Liver (tissue), 9 donors: ENCODE measurements around the gene PMP22. TPM values are rescaled to one million over a fixed set of nuclear protein-coding genes. Genes with fewer than 3 reads are reported as not detected.
"Not testable (repeated sequence)": the region's sequence is repeated elsewhere in the genome, so short reads cannot be mapped to it uniquely, and the experiment has no call there.

Experiments used
- DNase-seq: peaks from one replicate; pipeline ENCODE4 v3.0.0-alpha.2; 2017; ENCODE audit warnings: low spot score
- H3K27ac ChIP-seq, 2 donors: one replicate each; pipeline ENCODE4 v1.7.0; 2013; ENCODE audit warnings: inconsistent platforms in 2 of 2, low read length in 2 of 2, control low read depth in 1 of 2, low read depth in 1 of 2, mild to moderate bottlenecking in 1 of 2
- H3K27me3 ChIP-seq, 4 donors: one replicate each; pipeline versions ENCODE4 v1.6.1 to v1.7.0; 2013; ENCODE audit warnings: low read length in 3 of 4, inconsistent platforms in 1 of 4, mild to moderate bottlenecking in 1 of 4, moderate library complexity in 1 of 4; ENCODE audit not compliant: control insufficient read depth in 4 of 4, insufficient read depth in 4 of 4
- H3K36me3 ChIP-seq, 4 donors: one replicate each; pipeline versions ENCODE4 v1.6.1 to v1.7.0; 2013; ENCODE audit warnings: low read length in 3 of 4, mild to moderate bottlenecking in 3 of 4, low read depth in 1 of 4, moderate library complexity in 1 of 4; ENCODE audit not compliant: control insufficient read depth in 4 of 4, insufficient read depth in 3 of 4
- H3K4me1 ChIP-seq, 4 donors: one replicate each; pipeline versions ENCODE4 v1.6.1 to v1.7.0; 2013; ENCODE audit warnings: low read length in 3 of 4, mild to moderate bottlenecking in 3 of 4, moderate library complexity in 1 of 4; ENCODE audit not compliant: control insufficient read depth in 4 of 4, insufficient read depth in 4 of 4
- H3K4me3 ChIP-seq, 3 donors: one replicate each; pipeline versions ENCODE4 v1.6.1 to v1.7.0; 2013; ENCODE audit warnings: low read length in 3 of 3, control low read depth in 1 of 3, low read depth in 1 of 3, mild to moderate bottlenecking in 1 of 3
- H3K9ac ChIP-seq, 2 donors: one replicate each; pipeline ENCODE4 v1.7.0; 2013; ENCODE audit warnings: low read length in 2 of 2, mild to moderate bottlenecking in 2 of 2, moderate library complexity in 2 of 2, control low read depth in 1 of 2, low read depth in 1 of 2
- H3K9me3 ChIP-seq, 4 donors: one replicate each; pipeline versions ENCODE4 v1.6.1 to v1.7.0; 2013; ENCODE audit warnings: low read length in 3 of 4; ENCODE audit not compliant: control insufficient read depth in 4 of 4
- EGR1 ChIP-seq, 2 donors: IDR thresholded peaks; 2 replicates each; pipeline ENCODE4 v1.6.1; 2016 to 2018; ENCODE audit warnings: antibody characterized with exemption in 2 of 2, low read depth in 2 of 2
- FOXA1 ChIP-seq: IDR thresholded peaks from 2 replicates; pipeline ENCODE4 v1.6.1; 2016; ENCODE audit warnings: antibody characterized with exemption
- FOXA2 ChIP-seq: IDR thresholded peaks from 2 replicates; pipeline ENCODE4 v1.6.1; 2016; ENCODE audit warnings: antibody characterized with exemption
- GABPA ChIP-seq, 2 donors: IDR thresholded peaks in 1 of 2; conservative IDR thresholded peaks in 1 of 2; 2 replicates each; pipeline ENCODE4 v1.6.1; 2016; ENCODE audit warnings: antibody characterized with exemption in 2 of 2, mild to moderate bottlenecking in 1 of 2, moderate library complexity in 1 of 2
- HNF4A ChIP-seq, 2 donors: conservative IDR thresholded peaks; 2 replicates each; pipeline ENCODE4 v1.6.1; 2016; ENCODE audit warnings: antibody characterized with exemption in 2 of 2, mild to moderate bottlenecking in 2 of 2
- HNF4G ChIP-seq: IDR thresholded peaks from 2 replicates; pipeline ENCODE4 v1.6.1; 2016; ENCODE audit warnings: antibody characterized with exemption
- JUND ChIP-seq, 2 donors: IDR thresholded peaks; 2 replicates each; pipeline ENCODE4 v1.6.1; 2016; ENCODE audit warnings: antibody characterized with exemption in 2 of 2
- NR2F2 ChIP-seq: IDR thresholded peaks from 2 replicates; pipeline ENCODE4 v1.6.1; 2016; ENCODE audit warnings: antibody characterized with exemption
- RAD21 ChIP-seq, 2 donors: IDR thresholded peaks; 2 replicates each; pipeline ENCODE4 v1.6.1; 2016; ENCODE audit warnings: antibody characterized with exemption in 2 of 2, mild to moderate bottlenecking in 2 of 2
- RXRA ChIP-seq, 2 donors: IDR thresholded peaks; 2 replicates each; pipeline ENCODE4 v1.6.1; 2017 to 2018; ENCODE audit warnings: antibody characterized with exemption in 2 of 2, mild to moderate bottlenecking in 1 of 2
- SP1 ChIP-seq: IDR thresholded peaks from 2 replicates; pipeline ENCODE4 v1.6.1; 2018; ENCODE audit warnings: antibody characterized with exemption, mild to moderate bottlenecking
- TAF1 ChIP-seq: conservative IDR thresholded peaks from 2 replicates; pipeline ENCODE4 v1.6.1; 2016; ENCODE audit warnings: antibody characterized with exemption, mild to moderate bottlenecking
- YY1 ChIP-seq: IDR thresholded peaks from 2 replicates; pipeline ENCODE4 v1.6.1; 2016; ENCODE audit warnings: antibody characterized with exemption, mild to moderate bottlenecking
- WGBS: extraction: QIAGEN DNeasy Blood & Tissue Kit; methylation state at CpG from one replicate; pipeline ENCODE4 v1.1.7; 2013; 5-methylcytosine and 5-hydroxymethylcytosine counted together
- polyA plus RNA-seq, 2 donors: library from polyadenylated mRNA; stranded (reverse) in 1 of 2; unstranded in 1 of 2; fragments of 200-250 nt in 1 of 2; fragments of >200 nt in 1 of 2; fragmentation: Nextera tagmentation in 1 of 2; extraction: Ambion mirVana in 1 of 2; gene quantifications; one replicate each; pipeline versions ENCODE4 v1.2.1 to v1.2.3, GENCODE V29; 2013 to 2015
- total RNA-seq, 2 donors: library from RNA; depleted of rRNA; stranded (reverse); fragments of >200 nt; gene quantifications; one replicate each; pipeline ENCODE4 v1.2.3, GENCODE V29; 2014
- TF ChIP-seq, protein P1 (sequence below): IDR thresholded peaks from 2 replicates; pipeline ENCODE4 v1.6.1; 2016; ENCODE audit warnings: antibody characterized with exemption
- TF ChIP-seq, protein P2 (sequence below): IDR thresholded peaks from 2 replicates; pipeline ENCODE4 v1.6.1; 2016; ENCODE audit warnings: antibody characterized with exemption
- TF ChIP-seq, protein P3 (sequence below): IDR thresholded peaks from 2 replicates; pipeline ENCODE4 v1.6.1; 2016; ENCODE audit warnings: antibody characterized with exemption
- TF ChIP-seq, protein P4 (sequence below): IDR thresholded peaks from 2 replicates; pipeline ENCODE4 v1.6.1; 2016; ENCODE audit warnings: antibody characterized with exemption, mild to moderate bottlenecking
- TF ChIP-seq, protein P5 (sequence below): fragments of 150-350 bp; IDR thresholded peaks from 2 replicates; pipeline ENCODE4 v1.5.1; 2017; ENCODE audit warnings: improper control_type of control experiment, low read depth, low read length; ENCODE audit not compliant: missing input control
- donor health status: healthy.
- donor health status: healthy.
- donor health status: healthy.
- donor health status: healthy.
- donor health status: healthy.

Gene PMP22
- total and polyA plus RNA-seq, 4 donors = 3.2 to 9.1 (median 5.7) TPM

DNA sequence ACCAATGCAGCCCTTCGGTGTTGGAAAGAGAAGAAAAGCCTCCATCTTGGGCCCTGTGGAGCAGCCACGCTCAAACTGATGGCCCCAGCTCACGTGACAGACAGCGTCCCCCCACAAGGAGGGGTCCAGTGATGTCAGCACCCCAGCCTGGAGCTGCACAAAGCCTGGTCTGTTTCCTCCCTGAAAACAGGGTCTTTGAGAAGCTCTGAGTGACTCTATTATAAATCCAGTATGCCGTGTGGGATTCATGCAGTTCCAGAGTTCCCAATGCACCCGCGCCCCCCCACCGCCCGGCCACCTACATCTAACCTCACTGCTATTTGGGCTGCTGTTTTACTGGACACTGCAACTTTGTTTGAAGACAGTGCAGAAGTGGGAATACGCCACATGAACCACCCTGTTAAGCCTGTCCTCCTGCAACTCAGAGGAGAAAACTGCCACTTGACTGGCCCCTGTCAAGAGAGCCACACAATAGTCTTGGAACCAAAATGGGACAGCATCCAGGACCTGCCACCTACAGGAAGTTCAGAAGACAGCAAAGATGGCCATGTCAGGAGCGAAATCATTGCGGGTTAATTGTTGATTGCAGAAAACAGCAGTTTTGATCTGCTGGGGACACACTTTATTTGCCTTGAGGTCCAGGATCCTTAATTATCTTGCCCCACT is 33.1 kb downstream of the PMP22 start (continued):
- TF ChIP-seq HNF4G (no peak), JUND (IDR thresholded peaks at IDR 0.05) (no peak), FOXA1 (no peak), RAD21 (IDR thresholded peaks at IDR 0.05) (no peak), HNF4A (conservative IDR thresholded peaks at IDR 0.05) (no peak)
- TF ChIP-seq, protein P1, sequence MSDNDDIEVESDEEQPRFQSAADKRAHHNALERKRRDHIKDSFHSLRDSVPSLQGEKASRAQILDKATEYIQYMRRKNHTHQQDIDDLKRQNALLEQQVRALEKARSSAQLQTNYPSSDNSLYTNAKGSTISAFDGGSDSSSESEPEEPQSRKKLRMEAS = no peak
- TF ChIP-seq, protein P2, sequence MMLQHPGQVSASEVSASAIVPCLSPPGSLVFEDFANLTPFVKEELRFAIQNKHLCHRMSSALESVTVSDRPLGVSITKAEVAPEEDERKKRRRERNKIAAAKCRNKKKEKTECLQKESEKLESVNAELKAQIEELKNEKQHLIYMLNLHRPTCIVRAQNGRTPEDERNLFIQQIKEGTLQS = no peak
- TF ChIP-seq, protein P3, sequence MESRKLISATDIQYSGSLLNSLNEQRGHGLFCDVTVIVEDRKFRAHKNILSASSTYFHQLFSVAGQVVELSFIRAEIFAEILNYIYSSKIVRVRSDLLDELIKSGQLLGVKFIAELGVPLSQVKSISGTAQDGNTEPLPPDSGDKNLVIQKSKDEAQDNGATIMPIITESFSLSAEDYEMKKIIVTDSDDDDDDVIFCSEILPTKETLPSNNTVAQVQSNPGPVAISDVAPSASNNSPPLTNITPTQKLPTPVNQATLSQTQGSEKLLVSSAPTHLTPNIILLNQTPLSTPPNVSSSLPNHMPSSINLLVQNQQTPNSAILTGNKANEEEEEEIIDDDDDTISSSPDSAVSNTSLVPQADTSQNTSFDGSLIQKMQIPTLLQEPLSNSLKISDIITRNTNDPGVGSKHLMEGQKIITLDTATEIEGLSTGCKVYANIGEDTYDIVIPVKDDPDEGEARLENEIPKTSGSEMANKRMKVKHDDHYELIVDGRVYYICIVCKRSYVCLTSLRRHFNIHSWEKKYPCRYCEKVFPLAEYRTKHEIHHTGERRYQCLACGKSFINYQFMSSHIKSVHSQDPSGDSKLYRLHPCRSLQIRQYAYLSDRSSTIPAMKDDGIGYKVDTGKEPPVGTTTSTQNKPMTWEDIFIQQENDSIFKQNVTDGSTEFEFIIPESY = no peak

DNA sequence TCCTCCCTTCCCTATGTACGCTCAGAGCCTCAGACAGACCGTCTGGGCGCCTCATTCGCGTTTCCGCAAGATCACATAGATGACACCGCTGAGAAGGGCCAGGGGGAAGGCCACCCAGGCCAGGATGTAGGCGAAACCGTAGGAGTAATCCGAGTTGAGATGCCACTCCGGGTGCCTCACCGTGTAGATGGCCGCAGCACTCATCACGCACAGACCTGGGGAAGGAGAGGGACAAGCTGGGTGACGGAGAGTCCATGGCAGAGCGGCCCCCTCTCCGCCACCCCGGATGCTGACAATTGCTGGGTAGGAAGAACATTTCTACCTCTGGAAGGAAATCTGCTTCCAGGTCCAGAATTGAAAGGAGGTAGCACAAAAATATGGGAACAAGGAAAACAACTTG is 34.3 kb downstream of the PMP22 start:
- no peak overlapping the region for H3K9ac ChIP-seq
- no peaks in the 10 kb centered on the region for H3K27me3 ChIP-seq
- H3K9me3 ChIP-seq = no peaks in the 10 kb centered on the region
- DNase-seq = no peak
- no peak overlapping the region for H3K4me3 ChIP-seq
- TF ChIP-seq FOXA2 = no peak
- no peak for TF ChIP-seq HNF4A (conservative IDR thresholded peaks at IDR 0.05)
- TF ChIP-seq TAF1 = no peak
- TF ChIP-seq, protein P3 = no peak
- TF ChIP-seq, protein P1 = no peak
- TF ChIP-seq SP1 = no peak
- TF ChIP-seq, protein P2 = no peak
- TF ChIP-seq EGR1 (IDR thresholded peaks at IDR 0.05; ENCODE audit: low read depth in 2 of 2) = no peak
- TF ChIP-seq, protein P4, sequence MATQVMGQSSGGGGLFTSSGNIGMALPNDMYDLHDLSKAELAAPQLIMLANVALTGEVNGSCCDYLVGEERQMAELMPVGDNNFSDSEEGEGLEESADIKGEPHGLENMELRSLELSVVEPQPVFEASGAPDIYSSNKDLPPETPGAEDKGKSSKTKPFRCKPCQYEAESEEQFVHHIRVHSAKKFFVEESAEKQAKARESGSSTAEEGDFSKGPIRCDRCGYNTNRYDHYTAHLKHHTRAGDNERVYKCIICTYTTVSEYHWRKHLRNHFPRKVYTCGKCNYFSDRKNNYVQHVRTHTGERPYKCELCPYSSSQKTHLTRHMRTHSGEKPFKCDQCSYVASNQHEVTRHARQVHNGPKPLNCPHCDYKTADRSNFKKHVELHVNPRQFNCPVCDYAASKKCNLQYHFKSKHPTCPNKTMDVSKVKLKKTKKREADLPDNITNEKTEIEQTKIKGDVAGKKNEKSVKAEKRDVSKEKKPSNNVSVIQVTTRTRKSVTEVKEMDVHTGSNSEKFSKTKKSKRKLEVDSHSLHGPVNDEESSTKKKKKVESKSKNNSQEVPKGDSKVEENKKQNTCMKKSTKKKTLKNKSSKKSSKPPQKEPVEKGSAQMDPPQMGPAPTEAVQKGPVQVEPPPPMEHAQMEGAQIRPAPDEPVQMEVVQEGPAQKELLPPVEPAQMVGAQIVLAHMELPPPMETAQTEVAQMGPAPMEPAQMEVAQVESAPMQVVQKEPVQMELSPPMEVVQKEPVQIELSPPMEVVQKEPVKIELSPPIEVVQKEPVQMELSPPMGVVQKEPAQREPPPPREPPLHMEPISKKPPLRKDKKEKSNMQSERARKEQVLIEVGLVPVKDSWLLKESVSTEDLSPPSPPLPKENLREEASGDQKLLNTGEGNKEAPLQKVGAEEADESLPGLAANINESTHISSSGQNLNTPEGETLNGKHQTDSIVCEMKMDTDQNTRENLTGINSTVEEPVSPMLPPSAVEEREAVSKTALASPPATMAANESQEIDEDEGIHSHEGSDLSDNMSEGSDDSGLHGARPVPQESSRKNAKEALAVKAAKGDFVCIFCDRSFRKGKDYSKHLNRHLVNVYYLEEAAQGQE = no peak
- no peak for TF ChIP-seq RAD21 (IDR thresholded peaks at IDR 0.05)
- TF ChIP-seq FOXA1 = no peak
- no peak for TF ChIP-seq HNF4G
- no peak for TF ChIP-seq NR2F2
- no peak for TF ChIP-seq JUND (IDR thresholded peaks at IDR 0.05)
- no peak for TF ChIP-seq GABPA (IDR thresholded peaks at IDR 0.05 in 1 of 2, conservative IDR thresholded peaks at IDR 0.05 in 1 of 2)
- TF ChIP-seq, protein P5, sequence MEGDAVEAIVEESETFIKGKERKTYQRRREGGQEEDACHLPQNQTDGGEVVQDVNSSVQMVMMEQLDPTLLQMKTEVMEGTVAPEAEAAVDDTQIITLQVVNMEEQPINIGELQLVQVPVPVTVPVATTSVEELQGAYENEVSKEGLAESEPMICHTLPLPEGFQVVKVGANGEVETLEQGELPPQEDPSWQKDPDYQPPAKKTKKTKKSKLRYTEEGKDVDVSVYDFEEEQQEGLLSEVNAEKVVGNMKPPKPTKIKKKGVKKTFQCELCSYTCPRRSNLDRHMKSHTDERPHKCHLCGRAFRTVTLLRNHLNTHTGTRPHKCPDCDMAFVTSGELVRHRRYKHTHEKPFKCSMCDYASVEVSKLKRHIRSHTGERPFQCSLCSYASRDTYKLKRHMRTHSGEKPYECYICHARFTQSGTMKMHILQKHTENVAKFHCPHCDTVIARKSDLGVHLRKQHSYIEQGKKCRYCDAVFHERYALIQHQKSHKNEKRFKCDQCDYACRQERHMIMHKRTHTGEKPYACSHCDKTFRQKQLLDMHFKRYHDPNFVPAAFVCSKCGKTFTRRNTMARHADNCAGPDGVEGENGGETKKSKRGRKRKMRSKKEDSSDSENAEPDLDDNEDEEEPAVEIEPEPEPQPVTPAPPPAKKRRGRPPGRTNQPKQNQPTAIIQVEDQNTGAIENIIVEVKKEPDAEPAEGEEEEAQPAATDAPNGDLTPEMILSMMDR = no peak
- no peak for TF ChIP-seq YY1
- no peak for TF ChIP-seq RXRA (IDR thresholded peaks at IDR 0.05)
- H3K4me1 ChIP-seq = peaks cover 0 to 2% (median 0%) of the 10 kb centered on the region in 4 donors
- WGBS = 93% methylated on average over 18 of the region's 18 CpGs
- H3K27ac ChIP-seq = no peak overlapping the region
- no peaks in the 10 kb centered on the region for H3K36me3 ChIP-seq

DNA sequence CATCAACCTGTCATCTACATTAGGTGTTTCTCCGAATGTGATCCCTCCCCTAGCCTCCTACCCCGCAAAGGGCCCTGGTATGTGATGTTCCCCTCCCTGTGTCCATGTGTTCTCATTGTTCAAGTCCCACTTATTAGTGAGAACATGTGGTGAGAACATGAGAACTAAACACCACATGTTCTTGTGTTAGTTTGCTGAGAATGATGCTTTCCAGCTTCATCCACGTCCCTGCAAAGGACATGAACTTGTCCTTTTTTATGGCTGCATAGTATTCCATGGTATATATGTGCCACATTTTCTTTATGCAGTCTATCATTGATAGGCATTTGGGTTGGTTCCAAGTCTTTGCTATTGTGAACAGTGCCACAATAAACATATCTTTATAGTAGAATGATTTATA is 43.3 kb downstream of the PMP22 start:
- H3K9me3 ChIP-seq, H3K36me3 ChIP-seq, DNase-seq, H3K4me1 ChIP-seq, H3K9ac ChIP-seq, H3K27ac ChIP-seq, H3K27me3 ChIP-seq, H3K4me3 ChIP-seq: not testable (repeated sequence)
- WGBS = 76% methylated on average over 3 of the region's 3 CpGs
